ENCODE results near the gene FADS3.
A peak's percentile ranks its signal among the peaks of the same experiment; 100 is the strongest.

FADS3 gene

DNA sequence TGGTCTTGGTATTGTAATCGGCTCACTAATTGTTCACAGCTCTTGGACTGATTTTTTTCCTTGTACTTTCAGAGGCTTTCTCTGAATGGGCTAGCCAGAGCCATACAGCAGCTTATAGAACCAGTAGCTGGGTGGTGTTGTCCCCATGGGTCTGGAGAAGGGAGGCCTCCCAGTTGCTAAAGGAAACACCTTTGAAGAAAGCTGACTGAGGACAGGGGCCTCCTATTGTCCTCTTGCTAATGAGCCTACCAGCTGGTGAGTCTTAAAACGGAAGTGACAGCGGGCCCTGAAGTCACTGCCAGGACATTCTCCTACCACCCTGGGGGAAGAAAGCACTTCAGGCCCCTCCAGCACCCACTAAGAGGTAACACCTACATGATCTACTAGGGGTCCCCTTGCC is 9.9 kb downstream of the FADS3 start:
- no peak for DNase-seq (ENCODE audit: low read depth in 2 of 2, low spot score in 1 of 2)

GRCh38 chr11:61880454-61880853 is 10.9 kb downstream of the FADS3 start:
- no peak for DNase-seq (ENCODE audit: low read depth in 2 of 2, low spot score in 1 of 2)

DNA sequence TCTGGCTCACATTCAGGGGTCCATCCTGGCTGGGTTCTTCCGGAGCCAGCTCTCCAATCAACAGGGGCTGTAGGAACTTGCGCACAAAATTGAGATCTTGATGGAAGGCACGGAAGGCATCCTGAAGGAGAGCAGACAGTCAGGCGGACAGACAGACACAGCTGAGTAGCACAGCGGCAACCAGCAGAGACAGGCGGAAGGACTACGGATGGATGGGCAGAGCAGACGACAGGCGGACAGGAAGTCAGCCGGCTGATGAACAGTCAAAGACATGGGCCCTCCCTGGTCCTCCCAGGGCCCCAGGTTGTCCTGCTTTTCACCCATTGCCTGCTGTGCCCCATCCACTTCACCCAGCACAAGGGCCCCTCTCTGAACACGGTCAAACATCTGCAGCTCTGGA is 11.3 kb downstream of the FADS3 start:
- no peak for DNase-seq (ENCODE audit: low read depth in 2 of 2, low spot score in 1 of 2)

DNA sequence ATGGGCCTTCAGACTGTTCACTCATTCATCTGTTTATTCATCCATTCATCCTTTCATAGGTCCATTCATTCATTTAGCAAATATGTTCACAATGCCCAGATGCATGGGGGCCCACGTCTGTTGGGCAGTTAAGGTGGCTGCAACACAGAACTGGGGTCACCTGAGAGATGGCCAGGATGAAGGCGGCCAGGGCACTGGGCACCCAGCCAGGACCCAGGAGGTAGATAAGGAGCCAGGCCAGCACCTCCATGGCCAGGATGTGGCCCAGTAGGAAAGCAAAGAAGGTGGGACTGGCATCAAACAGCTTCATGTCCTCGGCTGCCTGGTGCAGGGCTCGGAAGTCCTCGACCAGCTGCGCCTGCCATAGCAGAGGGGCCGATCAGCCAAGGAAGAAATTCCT is 12.2 kb downstream of the FADS3 start:
- no peak for DNase-seq (ENCODE audit: low read depth in 2 of 2, low spot score in 1 of 2)

DNA sequence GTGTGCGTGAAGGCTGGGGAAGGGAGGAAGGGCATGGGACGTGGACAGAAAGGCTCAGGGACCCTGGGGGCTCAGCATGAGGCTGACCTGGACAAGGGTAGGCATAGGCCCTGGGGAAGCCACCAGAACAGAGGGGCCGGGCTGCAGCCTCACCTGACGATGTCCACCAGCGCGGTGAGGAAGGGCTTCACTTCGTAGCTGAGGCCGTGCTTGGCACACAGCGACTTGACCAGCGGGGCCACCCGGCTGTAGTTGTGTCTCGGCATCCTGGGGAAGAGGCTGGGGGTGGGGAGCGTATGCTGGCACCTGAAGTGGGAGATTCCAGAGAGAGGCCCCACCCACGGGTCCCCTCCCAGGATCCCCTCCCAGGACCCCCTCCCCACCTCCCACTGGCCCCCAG is 15.6 kb downstream of the FADS3 start:
- no peak for DNase-seq (ENCODE audit: low read depth in 2 of 2, low spot score in 1 of 2)

- no peak for DNase-seq (ENCODE audit: low read depth in 2 of 2, low spot score in 1 of 2)
These were observed 16.5 kb downstream of the FADS3 start for GRCh38 chr11:61874853-61875252.

GRCh38 chr11:61874377-61874809 is 17.0 kb downstream of the FADS3 start:
- no peak for DNase-seq (ENCODE audit: low read depth in 2 of 2, low spot score in 1 of 2)

DNA sequence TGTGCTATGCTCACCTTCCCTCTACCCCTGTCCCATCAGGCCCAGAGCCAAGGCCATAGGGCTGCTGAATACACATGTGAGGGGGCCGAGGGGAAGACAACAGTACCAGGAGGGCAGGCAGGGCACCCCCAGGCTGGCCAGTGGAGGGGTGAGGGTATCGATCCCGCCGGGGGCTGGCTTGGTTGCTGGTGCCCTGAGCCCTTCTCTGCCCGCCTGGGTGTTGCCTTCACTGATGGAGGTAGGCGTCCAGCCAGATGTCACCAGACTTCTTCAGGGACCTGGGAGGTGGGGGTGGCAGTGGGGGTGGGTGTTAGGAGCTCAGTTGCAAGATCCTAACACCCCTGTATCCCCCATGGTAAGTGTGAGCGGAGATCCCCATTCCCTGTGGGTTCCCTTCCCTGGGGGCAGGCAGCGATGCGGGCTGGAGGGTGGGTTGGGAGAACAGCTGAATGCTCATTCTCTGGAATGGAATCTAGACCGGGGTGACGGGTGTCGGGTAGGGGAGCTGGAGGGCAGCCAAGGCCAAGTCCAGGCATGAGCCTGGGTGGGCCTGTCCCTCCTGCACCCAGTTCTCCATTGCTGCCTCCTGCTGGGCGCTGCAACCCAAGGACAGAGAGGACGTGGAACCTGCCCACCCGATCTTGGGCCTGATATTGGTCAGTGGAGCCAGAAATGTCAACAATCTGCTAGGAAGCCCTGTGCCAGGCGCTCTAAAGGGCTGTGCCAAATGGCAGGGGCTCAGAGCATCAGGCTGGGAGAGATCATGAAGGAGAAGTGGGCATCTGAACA is 17.6 kb downstream of the FADS3 start:
- no peak for DNase-seq (ENCODE audit: low read depth in 2 of 2, low spot score in 1 of 2)

GRCh38 chr11:61872935-61873565 is 18.3 kb downstream of the FADS3 start:
- DNase-seq (ENCODE audit: low read depth in 2 of 2, low spot score in 1 of 2), result no peak

DNA sequence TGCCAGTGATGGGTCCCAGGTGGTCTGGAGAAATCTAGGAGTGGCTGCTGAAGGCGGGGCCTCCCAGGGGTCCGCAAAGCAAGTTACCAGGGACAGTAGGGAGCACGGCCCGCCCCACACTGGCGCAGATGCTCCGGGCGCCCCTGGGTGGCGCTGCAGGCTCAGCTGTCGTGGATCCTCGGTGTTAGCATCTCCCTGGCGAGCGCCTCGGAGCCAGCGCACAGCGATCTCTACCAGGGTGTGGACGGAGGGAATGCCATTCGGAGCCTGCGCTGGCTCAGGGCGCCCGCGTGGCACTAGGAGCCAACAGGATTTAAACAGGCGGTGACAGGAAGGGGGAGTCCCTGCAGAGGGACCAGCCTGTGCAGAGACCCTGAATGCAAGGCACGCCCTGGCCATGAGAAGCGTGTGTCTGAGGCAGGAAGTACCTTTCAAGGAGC is 20.2 kb downstream of the FADS3 start:
- peak in 1 of 2 donors; percentile 25 for DNase-seq (ENCODE audit: low read depth in 2 of 2, low spot score in 1 of 2)

DNA sequence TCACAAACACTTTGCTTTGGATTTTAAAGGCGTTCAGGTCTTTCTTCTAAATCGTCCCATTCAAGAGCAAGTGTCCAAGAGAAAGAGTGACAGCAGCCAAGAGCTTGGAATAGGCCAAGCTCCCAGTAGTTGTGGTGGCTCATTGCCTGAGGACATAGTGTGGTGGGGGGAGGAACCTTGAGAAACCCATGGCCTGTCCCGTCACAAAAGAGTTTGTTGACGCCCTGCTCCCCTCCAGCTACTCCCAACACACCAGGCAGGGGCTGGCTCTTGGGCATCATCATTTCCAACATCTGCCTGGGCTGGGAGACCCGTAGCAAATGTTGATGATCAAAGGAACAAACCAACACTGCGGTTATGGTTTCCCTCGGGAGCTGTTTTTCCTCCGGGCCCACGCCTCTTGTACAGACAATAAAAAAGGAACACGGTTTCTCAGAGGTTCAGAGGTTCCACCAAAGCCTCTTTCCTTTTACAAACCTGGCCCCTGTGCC is 20.8 kb downstream of the FADS3 start:
- no peak for DNase-seq (ENCODE audit: low read depth in 2 of 2, low spot score in 1 of 2)

- DNase-seq (ENCODE audit: low read depth in 2 of 2, low spot score in 1 of 2), result no peak
These were observed 21.5 kb downstream of the FADS3 start for GRCh38 chr11:61869708-61870451.

DNA sequence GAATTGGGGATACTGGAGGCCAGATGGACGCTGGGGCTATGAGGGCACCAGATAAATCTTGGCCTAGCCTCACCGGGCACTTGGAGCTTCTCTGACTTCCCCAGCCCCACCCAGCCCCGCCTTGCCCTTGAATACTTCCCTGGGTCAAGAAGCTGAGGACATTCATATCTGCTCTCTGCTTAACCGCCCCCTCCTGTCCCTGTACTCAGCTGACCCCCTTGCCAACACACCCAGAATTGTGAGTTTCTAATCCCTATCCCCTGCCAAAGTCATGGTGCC is 22.0 kb downstream of the FADS3 start:
- no peak for DNase-seq (ENCODE audit: low read depth in 2 of 2, low spot score in 1 of 2)

DNA sequence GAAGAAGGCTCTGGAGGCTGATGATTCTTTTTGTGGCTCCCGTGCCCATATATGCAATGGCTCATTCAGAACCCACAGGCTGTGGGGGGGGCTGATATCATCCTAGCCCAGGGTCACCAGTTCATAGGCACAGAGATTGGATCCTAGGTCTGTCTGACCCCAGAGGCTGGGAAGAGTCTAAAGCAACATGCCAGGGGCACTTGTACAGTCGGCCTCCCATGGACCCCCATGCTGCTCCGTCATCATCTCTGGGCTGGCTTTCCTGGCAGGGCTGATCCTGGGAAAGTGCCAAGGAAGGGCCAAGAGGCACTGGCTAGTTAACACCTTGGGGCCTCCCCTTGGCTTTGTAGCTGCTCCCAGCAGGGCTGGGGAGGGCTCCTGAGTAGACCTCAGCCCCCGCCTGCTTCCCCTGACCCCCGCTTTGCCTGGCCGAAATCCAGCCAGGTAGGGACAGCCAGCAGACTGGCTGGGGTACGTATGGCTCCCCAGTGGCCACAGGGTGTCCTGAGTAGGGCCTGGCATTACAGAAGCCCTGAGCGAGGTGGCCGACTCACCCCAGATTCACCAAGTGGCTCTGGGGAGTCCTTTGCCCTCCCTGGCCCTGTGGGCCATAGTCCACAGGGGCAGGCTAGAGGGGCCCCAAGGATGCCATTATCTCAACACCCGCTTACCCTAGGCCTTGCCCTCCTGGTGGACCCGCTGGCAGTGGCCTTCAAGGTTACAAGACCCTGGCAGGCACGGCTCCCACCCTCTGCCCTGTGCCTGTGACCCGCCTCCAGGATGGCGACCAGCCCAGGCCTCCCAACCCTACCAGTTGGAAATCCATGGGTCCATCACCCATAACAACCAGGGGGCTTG is 22.5 kb downstream of the FADS3 start:
- DNase-seq (ENCODE audit: low read depth in 2 of 2, low spot score in 1 of 2), result no peak

- DNase-seq (ENCODE audit: low read depth in 2 of 2, low spot score in 1 of 2), result no peak
These were observed 24.4 kb downstream of the FADS3 start for GRCh38 chr11:61866958-61867343.

GRCh38 chr11:61866231-61866957 is 25.0 kb downstream of the FADS3 start:
- no peak for DNase-seq (ENCODE audit: low read depth in 2 of 2, low spot score in 1 of 2)

DNA sequence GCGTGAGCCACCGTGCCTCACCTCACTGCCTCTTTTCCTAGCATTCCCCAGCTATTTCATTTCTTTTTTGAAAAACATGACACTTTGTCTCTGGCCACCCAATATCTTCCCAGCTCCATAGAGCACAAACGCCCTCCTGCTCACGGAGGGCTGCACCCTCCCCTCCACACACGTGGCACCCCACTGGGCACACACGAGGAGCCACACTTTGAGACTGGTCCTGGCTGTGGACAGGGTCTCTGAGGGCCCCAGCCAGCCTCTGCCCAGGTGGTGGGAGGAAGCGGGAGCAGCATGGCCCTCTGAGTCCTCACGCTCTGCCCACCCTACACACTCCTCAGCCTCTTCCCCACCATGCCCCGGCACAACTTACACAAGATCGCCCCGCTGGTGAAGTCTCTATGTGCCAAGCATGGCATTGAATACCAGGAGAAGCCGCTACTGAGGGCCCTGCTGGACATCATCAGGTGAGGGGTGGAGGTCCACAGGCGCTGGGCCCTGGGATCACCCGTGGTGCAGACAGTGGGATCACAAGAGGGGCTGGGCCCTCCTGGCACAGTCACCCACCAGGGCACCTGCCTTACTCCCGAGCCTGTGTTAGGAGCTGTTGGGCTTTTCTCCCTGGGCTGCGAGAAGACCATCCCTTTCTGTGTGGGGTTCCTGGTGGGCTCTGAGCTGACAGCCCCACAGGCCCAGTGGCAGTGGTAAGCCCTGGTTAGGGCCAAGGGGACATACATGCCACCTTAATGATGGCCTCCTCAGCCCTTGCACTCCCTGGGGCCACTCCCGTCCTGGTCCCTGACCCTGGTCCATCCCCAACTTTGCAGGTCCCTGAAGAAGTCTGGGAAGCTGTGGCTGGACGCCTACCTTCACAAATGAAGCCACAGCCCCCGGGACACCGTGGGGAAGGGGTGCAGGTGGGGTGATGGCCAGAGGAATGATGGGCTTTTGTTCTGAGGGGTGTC is 26.2 kb downstream of the FADS3 start:
- no peak for DNase-seq (ENCODE audit: low read depth in 2 of 2, low spot score in 1 of 2)

- no peak for DNase-seq (ENCODE audit: low read depth in 2 of 2, low spot score in 1 of 2)
These were observed 27.7 kb downstream of the FADS3 start for GRCh38 chr11:61863548-61864081.
